Myocyte (in vitro differentiated cells): Measurements from ENCODE around the gene PAPPA. TPM values are rescaled to one million over a fixed set of nuclear protein-coding genes. Genes with fewer than 3 reads are reported as not detected.

Source experiments
- DNase-seq: peaks from one replicate; pipeline ENCODE4 v3.0.0-alpha.2; 2012; ENCODE audit warnings: low read depth
- total RNA-seq: library from RNA; depleted of rRNA; stranded (reverse); fragments of >200 nt; gene quantifications from 2 replicates; pipeline ENCODE4 v1.2.3, GENCODE V29; 2014

PAPPA gene
- total RNA-seq, 1 donor from 2014 or later = 4.5 TPM

- peak; percentile 9 for DNase-seq
Observed at GRCh38 chr9:116450378-116451139, 297.0 kb downstream of the PAPPA start.

DNA sequence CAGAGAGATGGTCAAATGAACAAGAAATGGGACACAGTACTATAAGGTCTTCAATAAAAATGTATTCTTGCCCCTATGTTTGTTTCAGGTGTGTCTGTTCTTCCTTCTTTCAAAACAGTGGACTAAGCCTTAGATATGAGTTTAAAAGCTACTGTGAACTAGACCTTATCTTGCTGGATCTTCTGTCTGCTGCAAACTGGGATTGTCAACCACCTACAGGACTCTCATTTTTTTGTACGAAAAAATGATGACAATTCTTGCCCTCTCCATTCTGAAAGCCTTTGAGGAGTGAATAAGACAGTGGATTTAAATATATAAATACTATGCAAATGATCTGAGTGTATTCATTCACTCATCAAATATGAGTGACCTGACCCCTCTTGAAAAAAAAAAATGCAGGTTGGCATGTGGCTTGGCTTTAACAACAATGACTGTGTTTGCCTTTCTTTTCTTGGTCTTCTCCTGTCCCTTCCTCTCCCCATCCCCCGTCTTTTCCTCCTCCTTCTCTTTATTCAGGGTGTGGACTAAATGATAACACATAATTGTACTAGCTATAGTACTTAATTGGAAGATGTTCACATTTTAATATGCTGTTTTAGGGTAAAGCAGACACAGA lies 298.0 kb downstream of the PAPPA start:
- DNase-seq = no peak
